Thoracic aorta (tissue), 2 donors: Measurements from ENCODE around the gene ERBB4. TPM values are rescaled to one million over a fixed set of nuclear protein-coding genes. Genes with fewer than 3 reads are reported as not detected.
A peak's percentile ranks its signal among the peaks of the same experiment; 100 is the strongest.

ENCODE experiments used
- ATAC-seq: fragments of 150-250 bp; one replicate; pipeline ENCODE4 v1.8.0; 2017; ENCODE audit warnings: low read depth; ENCODE audit not compliant: insufficient number of reproducible peaks, low FRiP score
- DNase-seq: peaks from one replicate; pipeline ENCODE4 v3.0.0-alpha.2; 2020; ENCODE audit warnings: low spot score
- H3K27ac ChIP-seq, 2 donors: fragments of 200-600 bp; sonication (generic); 1 replicate in 1 of 2; 2 replicates in 1 of 2; pipeline ENCODE4 v1.5.1; 2016; ENCODE audit warnings: mild to moderate bottlenecking in 2 of 2, moderate library complexity in 2 of 2
- H3K27me3 ChIP-seq: fragments of 200-600 bp; sonication (generic); replicated peaks from 2 replicates; pipeline ENCODE4 v1.6.0; 2016; ENCODE audit warnings: mild to moderate bottlenecking; ENCODE audit not compliant: insufficient read depth
- H3K36me3 ChIP-seq: fragments of 200-600 bp; sonication (generic); one replicate; pipeline ENCODE4 v1.5.1; 2016
- H3K4me1 ChIP-seq, 2 donors: fragments of 200-600 bp; sonication (generic); 1 replicate in 1 of 2; 2 replicates in 1 of 2; pipeline versions ENCODE4 v1.5.1 to v1.6.0; 2016; ENCODE audit warnings: low read depth in 2 of 2, mild to moderate bottlenecking in 1 of 2; ENCODE audit not compliant: control insufficient read depth in 1 of 2
- H3K4me3 ChIP-seq: fragments of 200-600 bp; sonication (generic); 2 replicates; pipeline ENCODE4 v1.5.1; 2016; ENCODE audit warnings: mild to moderate bottlenecking
- H3K9me3 ChIP-seq: fragments of 200-600 bp; sonication (generic); 2 replicates; pipeline ENCODE4 v1.5.1; 2016
- total RNA-seq, 2 donors: library from RNA; depleted of rRNA; stranded (reverse); fragments of >200 nt; gene quantifications; one replicate each; pipeline versions ENCODE4 v1.1.0 to v1.2.3, GENCODE V29; 2016
- TF ChIP-seq, protein P1 (sequence below): fragments of 200-600 bp; sonication (generic); IDR thresholded peaks from one replicate; pipeline ENCODE4 v1.5.1; 2019; ENCODE audit warnings: antibody characterized with exemption

ERBB4 gene
- total RNA-seq, 2 donors from 2014 or later = 15.7 to 29.3 TPM

DNA sequence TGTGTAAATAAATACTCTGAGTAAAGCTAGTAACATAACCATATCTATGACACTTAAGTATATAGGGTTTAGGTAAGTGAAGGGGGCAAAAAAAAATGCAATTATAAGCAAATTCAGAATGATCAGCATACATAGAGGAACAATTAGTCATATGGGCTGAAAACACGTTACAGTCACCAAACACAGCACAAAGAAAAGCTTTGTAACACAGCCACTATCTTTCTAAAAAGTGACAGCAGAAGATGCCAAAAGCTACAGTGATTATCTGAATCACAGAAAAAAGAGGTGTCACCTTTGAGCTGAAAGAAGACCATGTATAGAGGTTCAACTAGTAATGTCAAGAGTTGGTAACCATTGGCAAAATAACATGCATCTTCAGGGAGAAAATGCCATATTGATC is 115.5 kb downstream of the ERBB4 start:
- no peak for DNase-seq
- ATAC-seq = no peak
- Histone ChIP-seq H3K36me3 (no peaks in the 10 kb centered on the region), H3K4me3 (no peak overlapping the region), H3K9me3 (no peaks in the 10 kb centered on the region), H3K4me1 (peaks cover 0 to 3% of the 10 kb centered on the region in 2 donors), H3K27ac (no peak overlapping the region), H3K27me3 (no peaks in the 10 kb centered on the region)
- TF ChIP-seq, protein P1, sequence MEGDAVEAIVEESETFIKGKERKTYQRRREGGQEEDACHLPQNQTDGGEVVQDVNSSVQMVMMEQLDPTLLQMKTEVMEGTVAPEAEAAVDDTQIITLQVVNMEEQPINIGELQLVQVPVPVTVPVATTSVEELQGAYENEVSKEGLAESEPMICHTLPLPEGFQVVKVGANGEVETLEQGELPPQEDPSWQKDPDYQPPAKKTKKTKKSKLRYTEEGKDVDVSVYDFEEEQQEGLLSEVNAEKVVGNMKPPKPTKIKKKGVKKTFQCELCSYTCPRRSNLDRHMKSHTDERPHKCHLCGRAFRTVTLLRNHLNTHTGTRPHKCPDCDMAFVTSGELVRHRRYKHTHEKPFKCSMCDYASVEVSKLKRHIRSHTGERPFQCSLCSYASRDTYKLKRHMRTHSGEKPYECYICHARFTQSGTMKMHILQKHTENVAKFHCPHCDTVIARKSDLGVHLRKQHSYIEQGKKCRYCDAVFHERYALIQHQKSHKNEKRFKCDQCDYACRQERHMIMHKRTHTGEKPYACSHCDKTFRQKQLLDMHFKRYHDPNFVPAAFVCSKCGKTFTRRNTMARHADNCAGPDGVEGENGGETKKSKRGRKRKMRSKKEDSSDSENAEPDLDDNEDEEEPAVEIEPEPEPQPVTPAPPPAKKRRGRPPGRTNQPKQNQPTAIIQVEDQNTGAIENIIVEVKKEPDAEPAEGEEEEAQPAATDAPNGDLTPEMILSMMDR = no peak

DNA sequence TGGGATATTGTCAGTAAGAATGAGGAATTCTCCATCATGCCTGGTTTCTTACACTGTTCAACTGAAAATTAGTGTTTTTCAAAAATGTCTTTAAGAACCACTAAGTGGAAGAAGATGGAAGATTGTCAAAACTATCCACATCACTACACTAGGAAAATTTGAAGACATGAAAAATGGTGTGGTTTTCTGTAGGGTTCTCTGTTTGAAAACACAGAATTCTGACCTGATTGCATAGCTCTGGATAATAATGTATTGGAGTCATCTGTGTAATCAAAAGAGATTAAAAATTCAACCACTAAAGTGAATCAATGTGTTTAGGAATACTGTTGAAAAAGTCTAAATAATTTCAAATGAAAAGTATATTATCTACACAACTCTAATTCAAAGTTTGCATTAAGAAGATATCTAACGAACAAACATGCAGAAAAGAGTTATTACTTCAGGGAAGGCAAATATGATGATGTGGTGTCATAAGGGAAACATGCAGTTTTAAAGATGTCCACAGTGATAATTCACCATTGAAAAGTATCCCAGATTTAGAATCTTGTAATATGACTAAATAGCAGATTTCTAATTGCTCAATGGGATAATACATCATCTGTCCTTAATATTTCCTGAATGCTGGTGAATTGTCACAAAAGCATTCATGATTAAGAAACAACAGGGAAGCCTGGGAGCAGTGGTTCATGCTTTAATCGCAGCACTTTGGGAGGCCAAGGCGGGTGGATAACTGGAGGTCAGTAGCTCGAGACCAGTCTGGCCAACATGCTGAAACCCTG is 116.9 kb downstream of the ERBB4 start:
- Histone ChIP-seq H3K4me1 (peaks cover 0 to 3% of the 10 kb centered on the region in 2 donors), H3K36me3 (no peaks in the 10 kb centered on the region), H3K4me3 (no peak overlapping the region), H3K27me3 (no peaks in the 10 kb centered on the region), H3K9me3 (no peaks in the 10 kb centered on the region), H3K27ac (no peak overlapping the region)
- TF ChIP-seq, protein P1 = no peak
- ATAC-seq (no peak), DNase-seq (no peak)

GRCh38 chr2:212416086-212416485 is 122.5 kb downstream of the ERBB4 start:
- no peaks in the 10 kb centered on the region for H3K36me3 ChIP-seq
- H3K27ac ChIP-seq = no peak overlapping the region
- no peaks in the 10 kb centered on the region for H3K27me3 ChIP-seq
- ATAC-seq (no peak), DNase-seq (no peak)
- TF ChIP-seq, protein P1 = no peak
- H3K4me1 ChIP-seq = peaks cover 13% of the 10 kb centered on the region in 2 donors
- H3K9me3 ChIP-seq = no peaks in the 10 kb centered on the region
- H3K4me3 ChIP-seq = no peak overlapping the region

DNA sequence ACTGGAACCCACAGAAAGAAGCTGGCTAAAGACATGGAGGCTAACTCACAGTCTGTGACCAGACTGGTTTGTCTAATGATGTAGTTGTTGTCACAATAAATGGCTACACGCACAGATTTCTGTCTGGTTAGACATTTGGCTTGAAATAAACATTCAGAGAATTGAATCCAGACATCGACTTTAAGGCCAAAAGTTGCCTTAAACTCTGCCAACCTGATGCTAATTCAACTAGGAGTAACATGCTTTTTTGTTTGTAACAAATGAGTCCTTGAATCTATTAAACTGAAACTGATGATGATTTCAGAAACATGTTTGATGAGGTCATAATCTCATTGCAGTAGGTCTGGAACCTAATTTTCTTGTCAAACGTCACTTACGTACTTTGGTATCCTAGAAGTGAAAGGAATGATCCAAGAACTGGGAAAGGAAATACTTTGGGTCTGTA is 123.8 kb downstream of the ERBB4 start:
- Histone ChIP-seq H3K9me3 (no peaks in the 10 kb centered on the region), H3K4me1 (peaks cover 13% of the 10 kb centered on the region in 2 donors), H3K27ac (peak overlapping the region; percentile 48 to 69), H3K36me3 (no peaks in the 10 kb centered on the region), H3K4me3 (peak overlapping the region; percentile 62), H3K27me3 (no peaks in the 10 kb centered on the region)
- ATAC-seq = no peak
- TF ChIP-seq, protein P1 = no peak
- DNase-seq = no peak

DNA sequence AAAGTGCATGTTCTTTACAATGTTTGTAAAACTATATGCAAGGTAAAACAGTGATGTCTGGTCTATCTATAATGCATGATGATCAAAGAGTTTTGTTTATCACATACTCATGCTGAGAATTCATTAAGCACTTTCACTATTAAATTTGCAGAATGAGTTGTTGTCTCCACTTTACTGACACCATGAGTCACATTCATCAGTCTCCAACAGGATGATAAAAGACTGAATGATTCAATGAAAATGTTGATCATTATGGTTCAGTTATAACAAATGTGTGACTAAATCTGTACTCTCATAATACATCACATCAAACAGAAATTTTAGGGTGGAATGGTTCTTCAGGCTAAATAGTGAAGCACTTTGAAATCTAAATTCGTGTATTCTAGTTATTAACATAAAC is 129.0 kb downstream of the ERBB4 start:
- Histone ChIP-seq H3K27ac (no peak overlapping the region), H3K4me1 (peaks cover 5 to 8% of the 10 kb centered on the region in 2 donors), H3K36me3 (no peaks in the 10 kb centered on the region), H3K4me3 (no peak overlapping the region), H3K9me3 (no peaks in the 10 kb centered on the region), H3K27me3 (no peaks in the 10 kb centered on the region)
- ATAC-seq (no peak), DNase-seq (no peak)
- TF ChIP-seq, protein P1 = no peak
